ENCODE measurements around the gene PCDH18.

DNA sequence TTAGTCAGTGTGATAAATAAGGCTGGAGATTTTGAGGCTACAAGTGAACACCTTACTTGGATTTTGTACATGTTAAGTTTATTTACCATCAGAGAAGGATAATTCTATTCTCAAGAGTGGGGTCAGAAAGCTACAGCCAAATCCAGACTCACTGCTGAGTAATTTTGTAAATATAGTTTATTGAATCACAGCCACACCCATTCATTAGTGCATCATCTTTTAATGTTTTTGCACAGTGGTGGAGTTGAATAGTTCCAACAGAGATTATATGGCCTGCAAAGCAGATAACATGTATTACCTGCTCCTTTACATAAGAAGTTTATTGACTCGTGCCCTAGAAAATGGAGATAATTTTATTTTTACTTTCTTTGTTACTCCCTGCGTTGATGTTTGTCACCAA lies 60.4 kb downstream of the PCDH18 start:
- TF ChIP-seq EZH2 (IDR thresholded peaks at IDR 0.05; ENCODE audit: insufficient read depth, poor library complexity, severe bottlenecking) (no peak), EZH2phosphoT487 (IDR thresholded peaks at IDR 0.05; ENCODE audit: insufficient read depth, low read depth) (no peak)

Measured in GM23248 (cell line).